Loucy (cell line): ENCODE data around the gene ZBTB24.

Experiments used
- H2AFZ ChIP-seq: fragments of 200-600 bp; sonication (generic); 2 replicates; pipeline ENCODE4 v1.6.0; 2016; ENCODE audit warnings: antibody characterized with exemption, mild to moderate bottlenecking, low read length, moderate library complexity
- H3F3A ChIP-seq: fragments of 200-600 bp; 2 replicates; pipeline ENCODE4 v1.6.0; 2016; ENCODE audit warnings: antibody characterized with exemption, low read depth, mild to moderate bottlenecking
- H3K27me3 ChIP-seq: fragments of 200-600 bp; sonication (generic); 2 replicates; pipeline ENCODE4 v1.6.1; 2014; ENCODE audit warnings: low read length, mild to moderate bottlenecking; ENCODE audit not compliant: insufficient read depth, poor library complexity, severe bottlenecking
- H3K36me3 ChIP-seq: fragments of 200-600 bp; sonication (generic); 2 replicates; pipeline ENCODE4 v1.6.1; 2016; ENCODE audit warnings: low read length; ENCODE audit not compliant: insufficient read depth
- H3K4me1 ChIP-seq: fragments of 200-600 bp; sonication (generic); 2 replicates; pipeline ENCODE4 v1.5.1; 2014; ENCODE audit warnings: low read length, mild to moderate bottlenecking; ENCODE audit not compliant: insufficient read depth, poor library complexity, severe bottlenecking
- H3K4me2 ChIP-seq: fragments of 200-600 bp; sonication (generic); 2 replicates; pipeline ENCODE4 v1.6.0; 2014; ENCODE audit warnings: antibody characterized with exemption, low read length, low read depth, mild to moderate bottlenecking; ENCODE audit not compliant: poor library complexity, severe bottlenecking
- H3K4me3 ChIP-seq: fragments of 200-600 bp; sonication (generic); 2 replicates; pipeline ENCODE4 v1.5.1; 2014; ENCODE audit warnings: low read length, mild to moderate bottlenecking, mixed read lengths; ENCODE audit not compliant: poor library complexity, severe bottlenecking
- H3K79me2 ChIP-seq: fragments of 200-600 bp; sonication (generic); 2 replicates; pipeline ENCODE4 v1.6.1; 2014; ENCODE audit warnings: low read length; ENCODE audit not compliant: insufficient read depth
- H3K9ac ChIP-seq: fragments of 200-600 bp; sonication (generic); 2 replicates; pipeline ENCODE4 v1.6.0; 2014; ENCODE audit warnings: mild to moderate bottlenecking, low read depth, low read length, moderate library complexity; ENCODE audit not compliant: poor library complexity, severe bottlenecking
- H3K9me2 ChIP-seq: fragments of 200-600 bp; sonication (generic); replicated peaks from 2 replicates; pipeline ENCODE4 v1.6.1; 2016; ENCODE audit warnings: low read depth, low read length, mixed read lengths
- H3K9me3 ChIP-seq: fragments of 200-600 bp; sonication (generic); 2 replicates; pipeline ENCODE4 v1.6.1; 2014; ENCODE audit warnings: mild to moderate bottlenecking, antibody characterized with exemption, low read length, low read depth; ENCODE audit not compliant: insufficient read depth
- H4K20me1 ChIP-seq: fragments of 200-600 bp; sonication (generic); 2 replicates; pipeline ENCODE4 v1.6.0; 2014; ENCODE audit warnings: antibody characterized with exemption, low read length, mild to moderate bottlenecking; ENCODE audit not compliant: insufficient read depth, poor library complexity, severe bottlenecking
- CTCF ChIP-seq: fragments of 200-600 bp; sonication (generic); conservative IDR thresholded peaks from 2 replicates; pipeline ENCODE4 v1.5.1; 2014; ENCODE audit warnings: mild to moderate bottlenecking, antibody characterized with exemption, low read length
- EZH2phosphoT487 ChIP-seq: fragments of 200-600 bp; IDR thresholded peaks from 2 replicates; pipeline ENCODE4 v1.6.1; 2018; ENCODE audit warnings: antibody characterized with exemption, mild to moderate bottlenecking, moderate library complexity, borderline replicate concordance

The ZBTB24 gene

DNA sequence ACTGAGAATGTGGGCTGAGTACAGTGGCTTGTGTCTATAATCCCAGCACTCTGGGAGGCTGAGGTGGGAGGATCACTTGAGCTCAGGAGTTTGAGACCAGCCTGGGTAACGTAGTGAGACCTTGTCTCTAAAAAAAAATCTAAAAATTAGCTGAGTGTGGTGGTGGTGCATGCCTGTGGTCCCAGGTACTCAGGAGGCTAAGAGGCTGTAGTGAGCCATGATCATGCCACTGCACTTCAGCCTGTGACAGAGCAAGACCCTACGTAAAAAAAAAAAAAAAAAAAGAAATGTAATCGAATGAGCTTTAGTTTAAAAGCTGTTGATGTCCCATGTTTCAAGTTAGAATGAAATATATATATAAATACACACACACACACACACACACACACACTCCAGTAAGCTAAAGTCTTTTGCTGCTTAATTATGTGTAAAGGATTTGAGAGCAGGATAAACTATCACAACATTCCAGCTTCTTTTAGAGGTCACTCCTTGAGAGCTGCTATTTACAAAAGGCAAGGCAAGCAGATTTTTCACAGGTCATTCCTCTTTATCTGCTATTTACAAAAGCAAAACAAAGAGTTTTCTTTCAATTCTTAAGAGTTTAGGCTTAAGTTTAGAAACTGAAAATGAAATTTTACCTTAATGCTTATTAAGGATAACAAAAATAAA lies 22.7 kb downstream of the ZBTB24 start:
- H2AFZ ChIP-seq = no peak overlapping the region
- H4K20me1 ChIP-seq = peaks cover 6% of the 10 kb centered on the region
- no peak overlapping the region for H3K9ac ChIP-seq
- TF ChIP-seq CTCF = no peak
- TF ChIP-seq EZH2phosphoT487 = no peak
- H3K79me2 ChIP-seq = peaks cover 17% of the 10 kb centered on the region; the same call in 1 of the 2 replicates
- H3F3A ChIP-seq = peaks cover 12% of the 10 kb centered on the region; the same call in 1 of the 2 replicates
- no peak overlapping the region for H3K4me2 ChIP-seq
- no peaks in the 10 kb centered on the region for H3K9me3 ChIP-seq
- H3K36me3 ChIP-seq = peaks cover 27% of the 10 kb centered on the region
- H3K4me1 ChIP-seq = peaks cover 25% of the 10 kb centered on the region
- H3K27me3 ChIP-seq = no peaks in the 10 kb centered on the region
- H3K4me3 ChIP-seq = no peak overlapping the region
- H3K9me2 ChIP-seq = no peaks in the 10 kb centered on the region

- TF ChIP-seq CTCF = no peak
- no peak for TF ChIP-seq EZH2phosphoT487
- Histone ChIP-seq H3K9me3 (no peaks in the 10 kb centered on the region), H3K36me3 (peaks cover 16% of the 10 kb centered on the region), H3K4me1 (peaks cover 32% of the 10 kb centered on the region), H3K4me2 (no peak overlapping the region), H3K9ac (no peak overlapping the region), H3F3A (peaks cover 12% of the 10 kb centered on the region; the same call in 1 of the 2 replicates), H4K20me1 (peaks cover 6% of the 10 kb centered on the region), H3K4me3 (no peak overlapping the region), H3K79me2 (peaks cover 14% of the 10 kb centered on the region), H2AFZ (no peak overlapping the region), H3K9me2 (no peaks in the 10 kb centered on the region), H3K27me3 (no peaks in the 10 kb centered on the region)
Measured at GRCh38 chr6:109458774-109459531, 24.1 kb downstream of the ZBTB24 start.

DNA sequence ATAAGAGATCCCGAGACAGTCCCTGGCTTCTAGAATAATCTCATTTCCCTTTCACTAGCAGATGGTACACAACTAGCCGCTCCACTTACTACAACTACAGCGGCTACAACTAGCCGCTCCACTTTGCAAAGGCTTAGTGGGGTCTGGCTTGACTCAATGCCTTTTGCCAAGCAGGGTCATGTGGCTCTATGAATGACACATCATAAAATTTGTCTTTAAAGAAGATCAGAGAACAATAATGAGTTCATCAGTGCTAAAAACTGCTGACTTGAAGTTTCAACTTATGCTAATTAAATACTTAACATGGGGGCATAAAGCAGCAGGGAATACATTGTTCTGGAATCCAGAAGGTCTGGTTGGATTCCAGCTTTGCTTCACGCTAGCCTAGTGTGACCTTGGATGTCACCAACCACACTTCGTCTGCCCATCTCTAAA lies 25.4 kb downstream of the ZBTB24 start:
- no peak overlapping the region for H3K9ac ChIP-seq
- H3K9me2 ChIP-seq = no peaks in the 10 kb centered on the region
- peaks cover 6% of the 10 kb centered on the region for H4K20me1 ChIP-seq
- H3K9me3 ChIP-seq = no peaks in the 10 kb centered on the region
- no peak overlapping the region for H2AFZ ChIP-seq
- TF ChIP-seq EZH2phosphoT487 = no peak
- TF ChIP-seq CTCF = no peak
- H3K4me3 ChIP-seq = no peak overlapping the region
- peaks cover 45% of the 10 kb centered on the region for H3K4me1 ChIP-seq
- H3K4me2 ChIP-seq = peak overlapping the region; percentile 88
- H3K79me2 ChIP-seq = peaks cover 27% of the 10 kb centered on the region
- H3F3A ChIP-seq = peaks cover 12% of the 10 kb centered on the region; the same call in 1 of the 2 replicates
- no peaks in the 10 kb centered on the region for H3K27me3 ChIP-seq
- peaks cover 15% of the 10 kb centered on the region for H3K36me3 ChIP-seq
